Cardiac fibroblast (primary cell): Measurements from ENCODE around the gene LAP3.

Experiments
- DNase-seq, 2 donors: peaks; one replicate each; pipeline versions ENCODE4 v3.0.0 to v3.0.0-alpha.2; 2010; ENCODE audit warnings: low read depth in 2 of 2
- H3K4me3 ChIP-seq, 2 donors: replicated peaks in 1 of 2; 1 replicate in 1 of 2; 2 replicates in 1 of 2; pipeline ENCODE4 v1.5.1; 2011; ENCODE audit warnings: low read depth in 2 of 2, low read length in 2 of 2, mild to moderate bottlenecking in 2 of 2, moderate library complexity in 1 of 2
- TF ChIP-seq, protein P1 (sequence below): IDR thresholded peaks from one replicate; pipeline ENCODE4 v1.5.1; 2011; ENCODE audit warnings: low read depth, mild to moderate bottlenecking, low read length, inconsistent platforms

The LAP3 gene

DNA sequence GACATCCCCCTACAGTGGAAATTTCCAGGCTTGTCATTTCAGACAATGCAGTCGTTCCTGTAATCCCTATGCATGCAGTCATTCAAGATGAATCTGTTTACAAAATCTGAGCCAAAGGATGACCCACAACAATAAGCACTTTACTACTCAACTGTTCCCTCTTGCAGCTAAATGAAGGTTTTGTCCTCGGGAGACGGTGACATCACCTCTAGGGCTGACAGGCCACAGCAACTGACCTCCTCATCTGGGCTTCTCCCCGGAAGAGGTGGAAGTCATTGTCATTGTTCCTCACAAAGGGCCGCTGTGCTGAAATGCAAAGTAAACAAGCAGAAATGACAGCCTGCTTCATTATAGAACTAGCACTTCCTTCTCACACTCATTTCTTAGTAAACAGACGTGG lies 32.8 kb upstream of the LAP3 start:
- H3K4me3 ChIP-seq, result no peak overlapping the region
- peak in 1 of 2 donors; percentile 51 for DNase-seq
- TF ChIP-seq, protein P1, sequence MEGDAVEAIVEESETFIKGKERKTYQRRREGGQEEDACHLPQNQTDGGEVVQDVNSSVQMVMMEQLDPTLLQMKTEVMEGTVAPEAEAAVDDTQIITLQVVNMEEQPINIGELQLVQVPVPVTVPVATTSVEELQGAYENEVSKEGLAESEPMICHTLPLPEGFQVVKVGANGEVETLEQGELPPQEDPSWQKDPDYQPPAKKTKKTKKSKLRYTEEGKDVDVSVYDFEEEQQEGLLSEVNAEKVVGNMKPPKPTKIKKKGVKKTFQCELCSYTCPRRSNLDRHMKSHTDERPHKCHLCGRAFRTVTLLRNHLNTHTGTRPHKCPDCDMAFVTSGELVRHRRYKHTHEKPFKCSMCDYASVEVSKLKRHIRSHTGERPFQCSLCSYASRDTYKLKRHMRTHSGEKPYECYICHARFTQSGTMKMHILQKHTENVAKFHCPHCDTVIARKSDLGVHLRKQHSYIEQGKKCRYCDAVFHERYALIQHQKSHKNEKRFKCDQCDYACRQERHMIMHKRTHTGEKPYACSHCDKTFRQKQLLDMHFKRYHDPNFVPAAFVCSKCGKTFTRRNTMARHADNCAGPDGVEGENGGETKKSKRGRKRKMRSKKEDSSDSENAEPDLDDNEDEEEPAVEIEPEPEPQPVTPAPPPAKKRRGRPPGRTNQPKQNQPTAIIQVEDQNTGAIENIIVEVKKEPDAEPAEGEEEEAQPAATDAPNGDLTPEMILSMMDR, result no peak

DNA sequence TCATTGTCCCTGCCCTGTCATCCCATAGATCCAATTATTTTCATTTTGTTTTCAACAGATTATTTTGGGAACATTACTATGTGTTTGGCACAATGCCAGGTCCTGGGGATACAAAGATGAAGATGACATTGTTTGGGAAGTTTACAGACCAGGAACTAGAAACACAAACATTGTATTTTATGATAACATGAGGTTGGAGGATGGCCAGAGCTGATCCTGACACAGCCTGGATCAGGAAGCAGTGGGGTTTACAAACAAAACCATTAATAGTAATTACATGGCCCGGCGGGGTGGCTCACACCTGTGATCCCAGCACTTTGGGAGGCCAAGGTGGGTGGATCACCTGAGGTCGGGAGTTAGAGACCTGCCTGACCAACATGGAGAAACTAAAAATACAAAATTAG lies 32.2 kb upstream of the LAP3 start:
- TF ChIP-seq, protein P1, result no peak
- no peak overlapping the region for H3K4me3 ChIP-seq
- no peak for DNase-seq

DNA sequence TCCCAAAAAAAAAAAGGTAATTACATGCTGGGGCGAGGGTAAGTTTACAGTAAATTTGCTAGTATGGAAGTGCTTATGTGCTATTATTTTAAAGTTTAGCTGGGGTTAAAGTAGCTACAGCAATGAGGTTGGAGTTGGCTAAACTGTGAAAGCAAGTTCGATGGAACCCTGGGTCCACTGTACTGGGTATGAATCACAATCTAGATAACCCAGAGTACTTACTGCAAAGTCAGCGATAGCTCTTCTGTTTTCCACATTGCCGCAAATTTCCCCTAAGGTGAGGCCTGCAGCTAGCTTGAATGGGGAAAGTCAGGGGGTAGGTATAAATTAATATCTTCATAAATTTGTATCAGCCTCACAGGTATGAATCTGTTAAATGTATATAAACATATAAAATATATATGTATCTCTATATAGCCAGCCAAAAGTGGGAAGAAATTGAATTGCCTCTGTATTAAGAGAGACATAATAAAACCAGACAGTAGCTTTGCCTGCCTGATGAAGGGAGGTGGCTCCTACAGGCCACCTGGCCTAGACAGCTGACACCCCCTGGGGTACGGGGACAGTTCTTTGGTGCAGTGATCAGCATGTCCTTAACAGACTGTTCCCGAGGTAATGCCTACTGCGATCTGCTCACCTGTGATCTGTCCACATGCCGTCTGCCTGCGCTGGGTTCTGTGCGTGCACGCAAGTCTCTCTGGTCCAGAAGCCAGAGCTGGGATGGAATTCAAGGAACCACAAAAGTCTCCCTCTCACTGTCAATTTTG lies 31.4 kb upstream of the LAP3 start:
- no peak overlapping the region for H3K4me3 ChIP-seq
- DNase-seq, result no peak
- TF ChIP-seq, protein P1, result no peak

DNA sequence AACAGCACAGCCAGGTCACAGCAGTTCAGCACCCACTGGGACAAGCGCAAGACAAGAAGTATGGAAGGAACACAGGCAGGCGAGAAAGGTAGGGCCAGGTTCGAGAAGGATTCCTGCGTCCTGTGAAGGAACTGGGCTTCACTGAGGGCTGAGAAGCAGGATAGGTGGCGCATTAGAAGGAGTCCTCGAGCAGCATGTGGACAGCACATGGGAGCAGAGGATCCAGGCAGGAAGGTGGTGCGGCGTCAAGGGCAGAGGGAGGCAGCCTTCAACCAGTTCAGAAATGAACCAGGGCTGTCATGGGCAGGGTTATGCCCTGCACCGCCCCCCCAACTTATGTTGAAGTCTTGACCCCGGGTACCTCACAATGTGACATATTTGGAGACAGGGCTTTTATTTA lies 30.8 kb upstream of the LAP3 start:
- TF ChIP-seq, protein P1, result no peak
- no peak overlapping the region for H3K4me3 ChIP-seq

DNA sequence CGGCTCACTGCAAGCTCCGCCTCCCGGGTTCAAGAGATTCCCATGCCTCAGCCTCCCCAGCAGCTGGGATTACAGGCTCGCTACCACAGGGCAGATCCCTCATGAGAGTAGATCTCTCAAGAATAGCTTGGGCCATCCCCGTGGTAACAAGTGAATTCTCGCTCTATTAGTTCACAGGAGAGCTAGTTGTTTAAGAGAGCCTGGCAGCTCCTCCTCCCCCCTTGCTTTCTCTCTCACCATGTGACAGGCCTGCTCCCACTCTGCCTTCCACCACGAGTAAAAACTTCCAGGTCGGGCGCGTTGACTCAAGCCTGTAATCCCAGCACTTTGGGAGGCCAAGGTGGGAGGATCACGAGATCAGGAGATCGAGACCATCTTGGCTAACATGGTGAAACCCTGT lies 30.3 kb upstream of the LAP3 start:
- TF ChIP-seq, protein P1, result no peak
- no peak for DNase-seq
- H3K4me3 ChIP-seq, result no peak overlapping the region

More for the DNA sequence above, 30.8 kb upstream of the LAP3 start:
- DNase-seq, result no peak

DNA sequence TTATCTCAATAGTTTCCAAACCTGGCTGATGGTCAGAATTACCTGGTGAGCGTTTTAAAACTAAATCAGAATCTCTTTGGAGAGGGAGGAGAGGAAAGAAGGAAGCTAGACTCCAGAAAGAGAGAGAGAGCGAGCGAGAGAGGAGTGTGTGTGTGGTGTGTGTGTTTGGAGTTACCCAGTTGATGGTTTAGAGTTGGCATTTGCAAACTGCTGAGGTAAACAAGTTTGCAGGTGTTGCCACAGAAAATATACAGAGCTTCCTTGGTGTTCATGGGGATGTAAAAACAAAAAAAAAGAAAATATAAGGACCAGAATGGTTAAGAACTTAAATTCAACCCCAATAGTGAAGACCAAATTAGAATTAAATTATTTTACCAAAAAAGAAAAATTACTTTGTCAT lies 26.4 kb upstream of the LAP3 start:
- H3K4me3 ChIP-seq, result no peak overlapping the region
- no peak for DNase-seq
- TF ChIP-seq, protein P1, result no peak

DNA sequence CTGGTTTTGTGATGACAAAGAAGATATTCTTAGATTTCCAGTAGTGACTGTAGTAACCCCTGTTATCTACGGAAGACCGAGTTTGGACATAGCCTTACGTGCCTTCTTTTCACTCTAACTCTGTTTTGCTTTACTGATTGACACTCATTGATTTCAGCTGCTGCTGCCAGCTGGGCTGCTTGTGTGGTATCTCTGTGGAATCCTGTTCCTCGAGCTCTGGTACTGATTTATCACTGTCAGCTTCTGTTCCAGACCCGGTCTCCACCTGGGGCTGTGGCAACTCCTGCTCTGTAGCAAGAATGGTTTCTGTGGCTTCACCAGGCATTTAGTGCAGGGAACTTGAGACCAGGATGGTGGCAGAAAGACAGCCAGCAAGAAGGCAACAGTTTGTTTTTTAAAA lies 24.6 kb upstream of the LAP3 start:
- no peak overlapping the region for H3K4me3 ChIP-seq
- DNase-seq, result no peak
- TF ChIP-seq, protein P1, result no peak
